HPDE6-E6E7 (cell line): Measurements from ENCODE around the gene UBTF.

Experiments
- DNase-seq: peaks from one replicate; pipeline ENCODE4 v3.0.0; 2011; ENCODE audit warnings: missing footprints; ENCODE audit errors: extremely low spot score

Gene UBTF

DNA sequence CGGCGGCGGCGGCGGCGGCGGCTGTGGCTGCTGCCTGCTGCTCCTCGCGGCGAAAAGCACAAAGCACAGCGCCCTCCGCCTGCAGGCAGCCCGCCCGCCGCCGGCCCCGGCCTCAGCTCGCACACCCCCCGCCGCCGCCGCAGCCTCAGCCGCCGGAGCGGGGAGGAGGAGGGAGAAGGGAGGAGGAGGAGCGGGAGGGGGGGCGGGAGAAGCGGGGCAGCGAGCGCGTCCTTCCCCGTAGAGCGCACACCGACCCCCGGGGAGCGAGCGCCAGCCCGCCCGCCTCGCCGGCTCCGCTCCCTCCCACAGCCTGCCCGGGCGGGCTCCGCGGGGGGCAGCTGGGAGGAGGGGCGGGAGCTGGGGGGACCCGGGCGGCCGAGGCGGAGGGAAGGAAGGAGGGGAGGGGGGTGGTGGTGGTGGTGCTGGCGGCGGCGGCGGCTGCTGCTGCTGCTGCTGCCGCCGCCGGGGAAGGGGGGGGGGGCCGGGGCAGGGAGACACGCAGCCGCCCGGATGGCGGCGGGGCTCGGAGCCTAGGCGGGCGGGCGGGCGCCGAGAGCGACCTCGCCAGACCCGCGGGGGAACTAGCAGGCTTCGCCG is at the start of gene UBTF:
UBTF (minus strand) TSS at position 60 of the 597 bp plus-strand sequence. CDS start 1,446 bp downstream, outside the sequence.
- DNase-seq = no peak

- no peak for DNase-seq
Measured at GRCh38 chr17:44268709-44269534, 49.4 kb upstream of the UBTF start.

DNA sequence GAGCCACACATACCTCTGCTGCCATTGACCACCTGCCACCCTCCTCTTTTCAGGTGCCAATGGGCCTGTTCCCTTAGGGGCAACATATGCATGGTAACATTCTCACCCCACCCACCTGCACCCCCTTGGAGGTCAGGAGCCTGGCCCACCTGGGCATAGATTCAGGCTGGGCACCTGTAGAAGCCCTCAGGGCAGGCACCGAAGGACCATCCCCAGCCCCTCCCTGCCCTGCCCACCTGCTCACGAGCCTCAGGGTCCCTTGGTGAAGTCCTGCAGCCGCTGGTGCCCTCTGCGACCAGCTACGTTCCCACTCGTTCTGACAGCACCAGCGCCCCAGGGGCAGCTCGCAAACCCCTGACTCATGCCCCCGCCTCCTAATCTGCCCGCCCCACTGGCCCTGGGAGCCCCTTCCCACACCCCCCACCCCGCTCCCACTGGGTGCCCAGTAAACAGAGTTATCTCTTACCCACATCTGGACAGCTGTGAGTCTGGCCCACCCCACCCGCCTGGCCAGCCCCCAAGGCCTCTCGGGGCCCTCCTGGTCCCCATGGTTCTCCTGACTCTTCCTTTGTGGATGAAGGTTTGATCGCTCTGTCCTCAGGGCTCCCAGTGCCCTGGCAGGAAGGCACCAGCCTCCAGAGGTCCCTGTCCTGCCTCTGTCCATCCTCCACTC is 48.5 kb upstream of the UBTF start, which contains the start of gene SLC4A1:
SLC4A1 (minus strand) TSS at position 318 of the 673 bp plus-strand sequence. CDS start 5,269 bp downstream, outside the sequence.
- no peak for DNase-seq

GRCh38 chr17:44267165-44267455 is 47.6 kb upstream of the UBTF start:
- no peak for DNase-seq

- no peak for DNase-seq
Measured at GRCh38 chr17:44266402-44267164, 47.1 kb upstream of the UBTF start.

DNA sequence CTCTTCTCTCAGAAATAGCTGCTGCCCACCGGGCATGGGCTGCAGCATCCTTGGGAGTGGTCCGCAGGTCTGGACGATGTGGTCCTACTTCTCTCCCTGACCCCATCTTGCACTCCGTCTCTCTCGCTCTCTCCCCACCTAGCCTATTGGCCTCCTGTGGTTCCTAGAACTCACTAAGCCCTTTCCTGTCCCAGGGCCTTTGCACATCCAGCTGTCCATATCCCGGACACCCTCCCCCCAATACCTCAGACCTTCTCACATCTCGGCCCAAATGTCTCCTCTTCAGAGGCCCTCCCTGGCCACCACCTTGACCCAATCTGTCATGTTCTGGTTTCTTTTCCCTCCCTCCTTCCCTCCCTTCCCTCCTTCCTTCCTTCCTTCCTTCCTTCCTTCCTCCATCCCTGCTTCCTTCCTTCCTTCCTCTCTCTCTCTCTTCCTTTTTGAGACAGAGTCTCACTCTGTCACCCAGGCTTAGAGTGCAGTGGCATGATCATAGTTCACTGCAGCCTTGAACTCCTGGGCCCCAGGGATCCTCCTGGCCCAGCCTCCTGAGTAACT is 43.9 kb upstream of the UBTF start:
- DNase-seq = no peak

DNA sequence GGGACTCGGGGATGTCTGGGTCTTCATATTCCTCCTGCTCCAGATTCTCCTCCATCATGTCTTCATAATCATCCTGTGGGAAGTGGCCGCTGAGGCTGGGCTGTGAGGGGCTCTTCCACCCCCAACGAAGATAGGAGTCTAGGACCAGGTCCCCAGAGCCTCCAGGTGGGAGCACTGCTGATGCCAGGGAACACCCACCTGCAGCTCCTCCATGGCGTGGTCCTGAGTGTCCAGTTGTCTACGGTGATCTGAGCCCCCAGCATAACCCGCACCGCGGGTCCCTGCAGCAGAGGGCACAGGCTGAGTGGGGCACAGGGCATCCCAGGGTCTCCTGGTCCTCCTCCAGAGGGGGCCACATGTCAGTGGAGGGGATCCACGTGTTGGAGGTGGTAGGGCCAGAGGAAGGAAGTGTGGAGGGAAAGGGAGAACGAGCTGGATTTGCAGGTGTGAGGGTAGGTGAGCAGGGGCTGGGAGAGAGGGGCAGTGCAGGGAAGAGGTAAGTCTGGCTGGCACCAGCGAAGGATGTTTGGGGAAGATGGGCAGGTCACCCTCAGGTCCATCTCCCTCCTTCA is 43.3 kb upstream of the UBTF start:
- no peak for DNase-seq

DNA sequence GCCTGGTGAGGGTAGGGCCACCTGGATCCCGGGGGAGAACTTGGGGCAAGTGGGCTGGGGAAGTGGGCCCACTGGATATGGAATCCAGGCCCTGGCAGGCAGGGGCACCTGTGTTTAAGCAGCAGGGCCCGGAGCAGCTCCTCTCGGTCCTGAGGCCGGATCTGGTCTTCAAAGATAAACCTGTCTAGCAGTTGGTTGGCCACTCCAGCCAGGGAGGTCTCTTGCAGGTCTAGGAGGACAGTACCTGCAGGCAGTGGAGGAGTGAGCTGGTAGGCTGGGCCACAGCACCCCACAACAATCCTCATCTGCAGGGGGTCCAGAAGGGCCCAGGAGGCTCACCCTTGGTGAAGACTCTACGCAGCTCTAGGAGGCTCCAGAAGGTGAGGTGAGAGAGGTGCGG is 40.8 kb upstream of the UBTF start:
- no peak for DNase-seq

- no peak for DNase-seq
Measured at GRCh38 chr17:44258811-44259351, 39.4 kb upstream of the UBTF start.

GRCh38 chr17:44257815-44258760 is 38.6 kb upstream of the UBTF start:
- DNase-seq = no peak

GRCh38 chr17:44256671-44257070 is 37.2 kb upstream of the UBTF start:
- no peak for DNase-seq

DNA sequence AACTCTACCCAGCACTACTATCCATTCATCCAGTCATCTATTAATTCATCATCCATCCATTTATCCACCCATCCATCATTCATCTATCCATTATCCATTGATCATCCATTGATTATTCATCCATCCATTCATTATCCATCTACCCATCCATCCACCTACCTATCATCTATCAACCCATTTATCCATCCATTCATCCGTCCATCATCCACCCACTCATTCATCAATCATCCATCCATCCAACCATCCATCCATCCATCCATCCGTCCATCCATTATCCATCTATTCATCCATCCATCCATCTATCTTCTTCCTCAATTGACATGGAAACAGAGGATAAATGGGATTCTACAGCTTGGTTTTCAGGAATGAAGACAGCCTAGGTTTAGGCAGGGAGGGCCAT is 36.4 kb upstream of the UBTF start:
- DNase-seq = no peak

DNA sequence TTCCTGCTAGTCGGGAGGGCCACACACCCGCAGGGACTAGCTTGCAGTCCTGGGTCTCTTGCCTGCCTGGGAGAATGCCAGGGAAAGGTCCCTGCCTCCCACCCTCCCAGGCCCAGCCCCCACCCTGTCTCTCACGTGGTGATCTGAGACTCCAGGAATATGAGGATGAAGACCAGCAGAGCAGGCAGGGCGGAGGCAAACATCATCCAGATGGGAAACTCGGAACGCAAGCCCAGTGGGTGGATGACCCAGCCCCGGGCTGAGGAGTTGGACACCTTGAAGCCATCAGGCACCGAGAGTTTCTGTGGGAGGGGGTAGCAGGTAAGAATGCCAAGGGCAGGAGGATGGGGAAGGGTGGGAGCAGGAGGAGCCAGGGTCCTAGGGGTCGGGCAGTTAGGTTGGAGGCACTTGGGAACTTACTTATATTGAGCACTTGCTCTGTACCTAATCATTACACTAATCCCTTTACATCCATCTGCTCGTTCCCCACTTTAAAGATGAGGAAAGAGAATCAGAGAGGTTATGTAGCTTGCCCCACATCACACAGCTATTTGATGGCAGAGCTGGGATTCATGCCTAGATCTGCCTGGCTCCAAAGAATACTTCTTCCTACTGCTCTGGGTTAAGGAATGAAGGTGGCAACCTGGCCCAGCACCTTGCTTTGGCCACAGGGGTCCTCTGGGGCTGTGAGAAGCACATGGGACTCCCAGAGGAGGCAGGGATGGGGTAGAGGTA is 35.1 kb upstream of the UBTF start:
- DNase-seq = no peak

DNA sequence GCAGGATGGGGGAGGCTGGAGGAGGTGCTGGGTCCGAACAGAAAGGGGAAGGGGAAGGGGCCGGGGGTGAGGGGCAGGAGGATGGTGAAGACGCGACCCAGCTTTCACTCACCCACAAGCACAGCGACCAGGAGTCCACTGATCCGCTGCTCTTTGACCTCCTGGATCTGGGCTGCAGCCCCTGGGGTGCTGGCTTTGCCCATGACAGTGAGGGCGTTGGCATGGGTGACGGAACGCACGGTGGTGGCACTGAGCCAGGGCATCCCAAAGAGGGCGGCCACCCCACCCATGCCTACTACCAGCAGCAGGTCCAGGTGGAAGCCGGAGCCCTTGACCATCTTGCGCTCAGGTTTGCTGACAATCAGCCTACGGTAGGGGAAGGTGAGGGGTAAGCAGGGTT is 33.5 kb upstream of the UBTF start:
- no peak for DNase-seq

DNA sequence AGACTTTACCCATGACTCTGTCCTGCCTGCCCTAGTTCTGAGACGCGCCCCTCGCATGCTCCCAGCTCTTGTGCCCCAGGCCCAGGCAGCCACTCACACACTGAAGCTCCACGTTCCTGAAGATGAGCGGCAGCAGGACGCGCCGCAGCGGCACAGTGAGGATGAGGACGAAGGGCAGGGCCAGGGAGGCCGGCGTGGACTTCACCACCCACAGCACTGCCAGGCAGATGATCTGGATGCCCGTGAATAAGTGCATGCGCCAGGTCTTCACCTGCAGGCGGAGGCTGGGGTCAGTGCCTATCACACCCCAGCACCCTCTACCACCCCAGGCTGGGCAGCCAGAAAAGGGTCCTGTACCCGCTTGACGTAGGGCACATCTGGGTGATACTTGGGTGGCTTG is 31.6 kb upstream of the UBTF start:
- no peak for DNase-seq

GRCh38 chr17:44249501-44250246 is 30.2 kb upstream of the UBTF start:
- no peak for DNase-seq

GRCh38 chr17:44247876-44248736 is 28.6 kb upstream of the UBTF start:
- DNase-seq = no peak

- DNase-seq = no peak
Measured at GRCh38 chr17:44247440-44247841, 28.0 kb upstream of the UBTF start.
